Osteoblast (primary cell): ENCODE measurements around the gene PRXL2B. TPM values are rescaled to one million over a fixed set of nuclear protein-coding genes. Genes with fewer than 3 reads are reported as not detected.

Source experiments
- DNase-seq: peaks from one replicate; pipeline ENCODE4 v3.0.0; 2011; ENCODE audit warnings: low spot score, mixed read lengths; ENCODE audit not compliant: insufficient read length; ENCODE audit errors: missing footprints
- H2AFZ ChIP-seq: 2 replicates; pipeline ENCODE4 v1.6.0; 2011; ENCODE audit warnings: mild to moderate bottlenecking, low read length
- H3K27ac ChIP-seq: 2 replicates; pipeline ENCODE4 v1.5.1; 2011; ENCODE audit warnings: mild to moderate bottlenecking, low read depth, low read length, moderate library complexity
- H3K27me3 ChIP-seq: 2 replicates; pipeline ENCODE4 v1.6.0; 2012; ENCODE audit warnings: mild to moderate bottlenecking, control low read depth, inconsistent platforms, low read length, moderate library complexity; ENCODE audit not compliant: insufficient read depth
- H3K36me3 ChIP-seq: 2 replicates; pipeline ENCODE4 v1.5.1; 2011; ENCODE audit warnings: mild to moderate bottlenecking, low read length, control low read depth, moderate library complexity; ENCODE audit not compliant: insufficient read depth
- H3K4me1 ChIP-seq: 2 replicates; pipeline ENCODE4 v1.5.1; 2011; ENCODE audit warnings: mild to moderate bottlenecking, low read length, control low read depth, moderate library complexity; ENCODE audit not compliant: insufficient read depth
- H3K4me2 ChIP-seq: 2 replicates; pipeline ENCODE4 v1.6.0; 2011; ENCODE audit warnings: mild to moderate bottlenecking, low read length; ENCODE audit not compliant: insufficient read depth
- H3K4me3 ChIP-seq: fragments of 200-600 bp; sonication (generic); 3 replicates; pipeline ENCODE4 v1.5.1; 2012; ENCODE audit warnings: mild to moderate bottlenecking, low read length, inconsistent platforms; ENCODE audit not compliant: insufficient read depth
- H3K79me2 ChIP-seq: 2 replicates; pipeline ENCODE4 v1.6.0; 2012; ENCODE audit warnings: mild to moderate bottlenecking, low read length, control low read depth, inconsistent platforms; ENCODE audit not compliant: insufficient read depth
- H3K9me3 ChIP-seq: 2 replicates; pipeline ENCODE4 v1.5.1; 2011; ENCODE audit warnings: low read depth, low read length, control low read depth
- H4K20me1 ChIP-seq: 2 replicates; pipeline ENCODE4 v1.6.0; 2012; ENCODE audit warnings: mild to moderate bottlenecking, low read length, control low read depth; ENCODE audit not compliant: insufficient read depth
- total RNA-seq: library from RNA; depleted of rRNA; stranded (reverse); fragments of >200 nt; gene quantifications from 2 replicates; pipeline ENCODE4 v1.2.3, GENCODE V29; 2012
- TF ChIP-seq, protein P1 (sequence below): IDR thresholded peaks from 2 replicates; pipeline ENCODE4 v1.5.1; 2011; ENCODE audit warnings: mild to moderate bottlenecking, low read depth, low read length, moderate library complexity; ENCODE audit errors: extremely low read depth

PRXL2B gene, protein sequence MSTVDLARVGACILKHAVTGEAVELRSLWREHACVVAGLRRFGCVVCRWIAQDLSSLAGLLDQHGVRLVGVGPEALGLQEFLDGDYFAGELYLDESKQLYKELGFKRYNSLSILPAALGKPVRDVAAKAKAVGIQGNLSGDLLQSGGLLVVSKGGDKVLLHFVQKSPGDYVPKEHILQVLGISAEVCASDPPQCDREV
- total RNA-seq: 8.0 and 9.4 TPM in 2 replicates

DNA sequence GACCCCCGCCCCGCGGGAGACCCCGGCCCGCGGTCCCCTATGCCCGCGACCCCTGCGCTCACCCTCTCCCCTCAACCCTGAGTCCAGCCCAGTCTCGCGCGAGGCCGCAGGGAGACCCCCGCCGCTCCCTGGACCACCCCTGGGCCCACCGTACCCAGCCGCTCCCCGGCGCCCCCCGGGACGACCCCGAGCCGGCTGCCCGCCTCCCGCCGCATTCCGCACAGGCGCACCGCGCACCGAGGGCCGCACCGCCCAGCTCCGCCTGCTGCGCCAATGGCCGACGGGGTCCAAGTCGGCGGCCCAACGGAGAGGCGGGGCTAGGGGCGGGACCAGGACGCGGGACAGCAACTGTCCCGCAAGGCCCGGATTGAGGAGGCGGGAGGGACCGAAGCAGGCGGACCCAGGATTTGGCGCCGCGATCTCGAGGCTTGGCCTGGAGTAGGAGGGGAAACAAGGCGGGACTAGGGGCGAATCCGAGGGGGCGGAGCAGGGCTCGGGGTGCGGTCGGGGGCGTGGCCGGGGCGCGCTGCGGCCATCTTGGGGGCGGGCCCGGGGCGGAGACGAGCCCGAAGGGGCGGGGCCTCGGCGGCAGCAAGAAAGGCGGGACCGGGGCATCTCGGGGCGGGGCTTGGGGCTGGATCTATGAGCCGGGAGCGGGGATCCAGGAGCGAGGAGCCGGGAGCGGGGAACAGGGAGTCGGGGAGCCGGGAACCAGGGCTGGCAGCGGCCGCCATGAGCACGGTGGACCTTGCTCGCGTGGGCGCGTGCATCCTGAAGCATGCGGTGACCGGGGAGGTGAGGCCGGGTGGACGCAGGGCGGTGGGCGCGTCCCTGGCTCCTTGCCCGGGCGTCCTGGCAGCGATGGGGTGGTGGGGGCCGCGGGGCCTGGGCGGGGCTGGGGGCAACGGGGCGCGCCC is at the start of gene PRXL2B:
PRXL2B (plus strand) TSS at position 624 of the 917 bp plus-strand sequence; CDS start at position 733, 109 bp downstream.
- DNase-seq: peak; percentile 100
- no peaks in the 10 kb centered on the region for H3K27me3 ChIP-seq
- no peaks in the 10 kb centered on the region for H3K9me3 ChIP-seq
- TF ChIP-seq, protein P1, sequence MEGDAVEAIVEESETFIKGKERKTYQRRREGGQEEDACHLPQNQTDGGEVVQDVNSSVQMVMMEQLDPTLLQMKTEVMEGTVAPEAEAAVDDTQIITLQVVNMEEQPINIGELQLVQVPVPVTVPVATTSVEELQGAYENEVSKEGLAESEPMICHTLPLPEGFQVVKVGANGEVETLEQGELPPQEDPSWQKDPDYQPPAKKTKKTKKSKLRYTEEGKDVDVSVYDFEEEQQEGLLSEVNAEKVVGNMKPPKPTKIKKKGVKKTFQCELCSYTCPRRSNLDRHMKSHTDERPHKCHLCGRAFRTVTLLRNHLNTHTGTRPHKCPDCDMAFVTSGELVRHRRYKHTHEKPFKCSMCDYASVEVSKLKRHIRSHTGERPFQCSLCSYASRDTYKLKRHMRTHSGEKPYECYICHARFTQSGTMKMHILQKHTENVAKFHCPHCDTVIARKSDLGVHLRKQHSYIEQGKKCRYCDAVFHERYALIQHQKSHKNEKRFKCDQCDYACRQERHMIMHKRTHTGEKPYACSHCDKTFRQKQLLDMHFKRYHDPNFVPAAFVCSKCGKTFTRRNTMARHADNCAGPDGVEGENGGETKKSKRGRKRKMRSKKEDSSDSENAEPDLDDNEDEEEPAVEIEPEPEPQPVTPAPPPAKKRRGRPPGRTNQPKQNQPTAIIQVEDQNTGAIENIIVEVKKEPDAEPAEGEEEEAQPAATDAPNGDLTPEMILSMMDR: no peak
- H3K4me3 ChIP-seq: peak within 1 kb of the TSS; percentile 86
- peak within 1 kb of the TSS; percentile 37 for H3K27ac ChIP-seq
- H4K20me1 ChIP-seq: no peaks in the 10 kb centered on the region
- H3K36me3 ChIP-seq: no peaks in the 10 kb centered on the region
- H3K4me1 ChIP-seq: peaks cover 8% of the 10 kb centered on the region
- H2AFZ ChIP-seq: peak within 1 kb of the TSS; percentile 88
- H3K79me2 ChIP-seq: peaks cover 4% of the 10 kb centered on the region
- peak within 1 kb of the TSS; percentile 96 for H3K4me2 ChIP-seq

DNA sequence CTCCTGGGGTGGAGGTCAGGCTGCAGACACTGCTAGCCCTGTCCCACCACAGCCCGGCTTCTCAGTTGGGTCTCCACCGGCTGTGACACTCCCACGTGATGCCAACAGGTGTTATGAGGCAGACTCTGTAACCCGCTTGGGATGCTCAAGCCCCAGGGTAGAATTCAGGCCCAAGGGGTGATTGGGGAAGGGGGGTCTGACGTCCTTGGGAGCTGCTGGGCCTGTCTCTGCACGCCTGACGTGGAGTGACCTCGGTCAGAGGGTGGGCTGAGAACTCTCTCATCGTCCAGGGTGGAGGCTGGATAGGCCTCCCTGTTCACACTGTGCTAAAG is 48.8 kb upstream of the PRXL2B start:
- H3K4me1 ChIP-seq: peaks cover 7% of the 10 kb centered on the region
- H2AFZ ChIP-seq: no peak overlapping the region
- no peak overlapping the region for H3K27ac ChIP-seq
- H3K4me2 ChIP-seq: no peak overlapping the region
- H3K27me3 ChIP-seq: peaks cover 2% of the 10 kb centered on the region
- no peak for DNase-seq
- TF ChIP-seq, protein P1: no peak
- H3K4me3 ChIP-seq: no peak overlapping the region
- no peaks in the 10 kb centered on the region for H4K20me1 ChIP-seq
- no peaks in the 10 kb centered on the region for H3K9me3 ChIP-seq
- H3K79me2 ChIP-seq: no peaks in the 10 kb centered on the region
- no peaks in the 10 kb centered on the region for H3K36me3 ChIP-seq

DNA sequence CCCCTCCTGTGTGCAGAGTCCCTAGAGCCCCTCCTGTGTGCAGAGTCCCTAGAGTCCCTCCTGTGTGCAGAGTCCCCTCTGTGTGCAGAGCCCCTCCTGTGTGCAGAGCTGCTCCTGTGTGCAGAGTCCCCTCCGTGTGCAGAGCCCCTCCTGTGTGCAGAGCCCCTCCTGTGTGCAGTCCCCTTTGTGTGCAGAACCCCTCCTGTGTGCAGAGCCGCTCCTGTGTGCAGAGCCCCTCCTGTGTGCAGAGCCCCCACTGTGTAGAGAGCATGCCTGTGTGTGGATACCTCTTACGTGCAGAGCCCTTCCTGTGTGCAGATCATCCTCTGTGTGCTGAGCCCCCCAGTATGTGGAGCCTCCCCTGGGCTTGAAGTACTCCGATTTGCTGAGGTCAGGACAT is 48.2 kb upstream of the PRXL2B start:
- Histone ChIP-seq H3K9me3 (no peaks in the 10 kb centered on the region), H3K79me2 (no peaks in the 10 kb centered on the region), H3K36me3 (no peaks in the 10 kb centered on the region), H3K4me1 (peaks cover 7% of the 10 kb centered on the region), H2AFZ (no peak overlapping the region), H3K27ac (no peak overlapping the region), H3K27me3 (peaks cover 2% of the 10 kb centered on the region), H4K20me1 (no peaks in the 10 kb centered on the region), H3K4me2 (no peak overlapping the region), H3K4me3 (no peak overlapping the region)
- no peak for DNase-seq
- TF ChIP-seq, protein P1: no peak

DNA sequence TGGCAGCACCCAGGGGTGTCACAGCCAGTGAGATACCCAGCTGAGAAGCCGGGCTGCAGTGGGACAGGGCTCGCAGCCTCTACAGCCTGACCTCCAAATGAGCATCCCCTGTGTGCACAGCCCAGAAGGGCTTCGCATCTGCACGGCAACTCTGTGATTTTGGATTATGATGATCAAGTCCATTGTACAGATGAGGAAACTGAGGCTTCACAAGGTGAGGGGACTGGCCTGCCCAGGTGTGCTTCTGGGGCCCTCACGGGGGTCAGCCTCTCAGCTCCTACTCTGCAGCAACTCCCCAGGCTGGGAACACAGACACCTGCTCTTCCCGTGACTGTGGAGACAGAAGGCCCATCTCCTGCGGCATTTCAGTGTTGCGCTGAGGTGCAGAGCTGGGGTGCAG is 47.7 kb upstream of the PRXL2B start:
- H3K9me3 ChIP-seq: no peaks in the 10 kb centered on the region
- H3K27ac ChIP-seq: no peak overlapping the region
- no peaks in the 10 kb centered on the region for H4K20me1 ChIP-seq
- TF ChIP-seq, protein P1: no peak
- H2AFZ ChIP-seq: no peak overlapping the region
- H3K36me3 ChIP-seq: no peaks in the 10 kb centered on the region
- H3K79me2 ChIP-seq: no peaks in the 10 kb centered on the region
- H3K4me3 ChIP-seq: no peak overlapping the region
- no peak overlapping the region for H3K4me2 ChIP-seq
- DNase-seq: no peak
- H3K27me3 ChIP-seq: peaks cover 2% of the 10 kb centered on the region
- H3K4me1 ChIP-seq: peaks cover 7% of the 10 kb centered on the region
